ENCODE results near the gene GAB3. TPM values are rescaled to one million over a fixed set of nuclear protein-coding genes. Genes with fewer than 3 reads are reported as not detected.

The GAB3 gene, protein sequence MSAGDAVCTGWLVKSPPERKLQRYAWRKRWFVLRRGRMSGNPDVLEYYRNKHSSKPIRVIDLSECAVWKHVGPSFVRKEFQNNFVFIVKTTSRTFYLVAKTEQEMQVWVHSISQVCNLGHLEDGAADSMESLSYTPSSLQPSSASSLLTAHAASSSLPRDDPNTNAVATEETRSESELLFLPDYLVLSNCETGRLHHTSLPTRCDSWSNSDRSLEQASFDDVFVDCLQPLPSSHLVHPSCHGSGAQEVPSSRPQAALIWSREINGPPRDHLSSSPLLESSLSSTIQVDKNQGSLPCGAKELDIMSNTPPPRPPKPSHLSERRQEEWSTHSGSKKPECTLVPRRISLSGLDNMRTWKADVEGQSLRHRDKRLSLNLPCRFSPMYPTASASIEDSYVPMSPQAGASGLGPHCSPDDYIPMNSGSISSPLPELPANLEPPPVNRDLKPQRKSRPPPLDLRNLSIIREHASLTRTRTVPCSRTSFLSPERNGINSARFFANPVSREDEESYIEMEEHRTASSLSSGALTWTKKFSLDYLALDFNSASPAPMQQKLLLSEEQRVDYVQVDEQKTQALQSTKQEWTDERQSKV
- total RNA-seq (1 to 10 TPM; 2.0 to 5.5 (median 4.1) TPM), polyA plus RNA-seq (1 to 10 TPM in 1 of 3 donors, under 1 TPM in 2; 0.46 to 2.5 (median 0.60) TPM)

- Histone ChIP-seq H3K9me3 (no peaks in the 10 kb centered on the region), H3K36me3 (no peaks in the 10 kb centered on the region), H3K27ac (peak within 1 kb of the TSS; percentile 63 to 76 (median 72)), H3K4me3 (peak within 1 kb of the TSS; percentile 27 to 57 (median 53)), H3K4me1 (peaks cover 0 to 14% (median 0%) of the 10 kb centered on the region in 4 donors), H3K27me3 (no peaks in the 10 kb centered on the region)
- 1% methylated on average over 98 of the region's 98 CpGs for WGBS, 2 donors
- no peak for DNase-seq
- intact Hi-C loops (cut with DNase I): no loop called here
- TF ChIP-seq POLR2AphosphoS5 (IDR thresholded peaks at IDR 0.05) (peak in 1 of 4 donors; percentile 21), POLR2A (IDR thresholded peaks at IDR 0.05) (no peak)
Measured at GRCh38 chrX:154750301-154751202, at the start of gene GAB3. Gene GAB3 (minus strand): TSS chrX:154751077. CDS start chrX:154751025, 52 bp downstream.

GRCh38 chrX:154799556-154800348 lies 48.9 kb upstream of the GAB3 start:
- Histone ChIP-seq H3K27ac (peak overlapping the region; percentile 17 to 67 (median 44)), H3K36me3 (no peaks in the 10 kb centered on the region), H3K4me3 (no peak overlapping the region), H3K27me3 (no peaks in the 10 kb centered on the region), H3K9me3 (no peaks in the 10 kb centered on the region), H3K4me1 (peaks cover 0 to 31% (median 14%) of the 10 kb centered on the region in 4 donors)
- no peak for DNase-seq
- intact Hi-C loops (cut with DNase I): loop anchor here (2.0 to 5.0 kb wide), 2 partner anchors 37 to 73 kb away; partner anchors contain the start of gene DKC1
- WGBS, 2 donors: 14 to 34% methylated on average over 9 of the region's 9 CpGs
- TF ChIP-seq POLR2A (IDR thresholded peaks at IDR 0.05): no peak

- no peaks in the 10 kb centered on the region for H3K36me3 ChIP-seq
- no peak overlapping the region for H3K4me3 ChIP-seq
- no peak for TF ChIP-seq EP300 (IDR thresholded peaks at IDR 0.05)
- no peak for TF ChIP-seq POLR2AphosphoS5 (IDR thresholded peaks at IDR 0.05)
- 78 to 89% methylated on average over 6 of the region's 6 CpGs for WGBS, 2 donors
- intact Hi-C loops (cut with DNase I): no loop called here
- no peaks in the 10 kb centered on the region for H3K27me3 ChIP-seq
- H3K27ac ChIP-seq: no peak overlapping the region
- no peak for DNase-seq
- peaks cover 0 to 23% (median 12%) of the 10 kb centered on the region in 4 donors for H3K4me1 ChIP-seq
- H3K9me3 ChIP-seq: no peaks in the 10 kb centered on the region
Measured at GRCh38 chrX:154797006-154797405, 46.1 kb upstream of the GAB3 start.

DNA sequence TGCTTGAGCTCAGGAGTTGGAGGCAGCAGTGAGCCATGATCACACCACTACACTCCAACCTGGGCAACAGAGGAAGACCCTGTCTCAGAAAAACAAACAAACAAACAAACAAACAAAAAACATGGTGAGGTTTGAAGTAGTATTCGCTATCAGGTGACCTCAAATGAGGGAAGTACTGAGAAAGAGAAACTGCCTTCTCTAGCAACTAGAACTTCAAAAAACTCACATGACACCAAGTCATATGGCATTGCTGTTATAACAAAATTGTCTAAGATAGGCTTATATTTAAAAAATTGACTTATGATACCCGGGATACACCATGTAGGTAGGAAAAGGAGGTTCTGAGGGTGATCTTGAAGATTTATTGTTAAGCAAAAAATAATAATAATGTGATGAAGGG lies 44.1 kb upstream of the GAB3 start:
- Histone ChIP-seq H3K27ac (no peak overlapping the region), H3K27me3 (no peaks in the 10 kb centered on the region)

DNA sequence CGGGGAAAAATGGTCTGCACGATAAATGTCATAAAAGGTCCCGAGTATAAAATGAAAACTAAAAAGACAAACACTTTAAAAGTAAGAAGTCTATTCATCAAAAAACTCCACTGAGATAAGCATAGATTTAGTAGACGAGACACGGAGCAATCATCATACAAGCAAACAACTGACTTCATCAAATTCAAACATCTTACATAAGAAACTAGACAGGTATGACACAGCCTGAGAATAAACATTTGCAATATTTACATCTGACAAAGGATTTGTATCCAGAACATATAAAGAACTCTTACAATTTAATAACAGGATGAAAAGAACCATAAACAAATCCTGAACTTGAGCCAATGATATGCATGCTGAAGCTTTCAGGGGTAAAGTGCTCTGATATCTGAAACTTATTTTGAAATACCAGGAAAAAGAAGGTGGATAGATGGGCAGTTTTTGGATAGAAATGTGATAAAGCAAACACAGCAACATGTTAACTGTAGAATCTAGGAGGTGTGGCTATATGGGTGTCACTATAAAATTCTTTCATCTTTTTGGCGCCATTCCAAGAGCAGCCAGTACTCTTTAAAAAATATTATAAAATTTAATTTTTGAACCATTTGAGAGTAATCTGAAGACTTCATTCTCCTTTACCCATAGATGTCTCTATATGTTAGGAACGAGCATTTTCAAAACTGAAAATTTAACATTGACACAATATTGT lies 42.4 kb upstream of the GAB3 start:
- H3K4me1 ChIP-seq: peaks cover 0 to 7% (median 0%) of the 10 kb centered on the region in 4 donors
- H3K9me3 ChIP-seq: no peaks in the 10 kb centered on the region
- TF ChIP-seq POLR2AphosphoS5 (IDR thresholded peaks at IDR 0.05) (no peak), POLR2A (IDR thresholded peaks at IDR 0.05) (no peak), EP300 (IDR thresholded peaks at IDR 0.05) (no peak)
- TF ChIP-seq, protein P1, sequence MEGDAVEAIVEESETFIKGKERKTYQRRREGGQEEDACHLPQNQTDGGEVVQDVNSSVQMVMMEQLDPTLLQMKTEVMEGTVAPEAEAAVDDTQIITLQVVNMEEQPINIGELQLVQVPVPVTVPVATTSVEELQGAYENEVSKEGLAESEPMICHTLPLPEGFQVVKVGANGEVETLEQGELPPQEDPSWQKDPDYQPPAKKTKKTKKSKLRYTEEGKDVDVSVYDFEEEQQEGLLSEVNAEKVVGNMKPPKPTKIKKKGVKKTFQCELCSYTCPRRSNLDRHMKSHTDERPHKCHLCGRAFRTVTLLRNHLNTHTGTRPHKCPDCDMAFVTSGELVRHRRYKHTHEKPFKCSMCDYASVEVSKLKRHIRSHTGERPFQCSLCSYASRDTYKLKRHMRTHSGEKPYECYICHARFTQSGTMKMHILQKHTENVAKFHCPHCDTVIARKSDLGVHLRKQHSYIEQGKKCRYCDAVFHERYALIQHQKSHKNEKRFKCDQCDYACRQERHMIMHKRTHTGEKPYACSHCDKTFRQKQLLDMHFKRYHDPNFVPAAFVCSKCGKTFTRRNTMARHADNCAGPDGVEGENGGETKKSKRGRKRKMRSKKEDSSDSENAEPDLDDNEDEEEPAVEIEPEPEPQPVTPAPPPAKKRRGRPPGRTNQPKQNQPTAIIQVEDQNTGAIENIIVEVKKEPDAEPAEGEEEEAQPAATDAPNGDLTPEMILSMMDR (IDR thresholded peaks at IDR 0.05): no peak
- no peak for DNase-seq
- no peak overlapping the region for H3K4me3 ChIP-seq
- intact Hi-C loops (cut with DNase I): no loop called here
- no peaks in the 10 kb centered on the region for H3K27me3 ChIP-seq
- no peak overlapping the region for H3K27ac ChIP-seq
- no peaks in the 10 kb centered on the region for H3K36me3 ChIP-seq
- WGBS, 2 donors: 26 to 77% methylated on average over 7 of the region's 7 CpGs

More for the DNA sequence above, 44.1 kb upstream of the GAB3 start:
- WGBS, 2 donors: 81 to 83% methylated on average over 2 of the region's 2 CpGs
- no peak for TF ChIP-seq POLR2A (IDR thresholded peaks at IDR 0.05)
- TF ChIP-seq POLR2AphosphoS5 (IDR thresholded peaks at IDR 0.05): no peak
- no peak for TF ChIP-seq EP300 (IDR thresholded peaks at IDR 0.05)
- TF ChIP-seq, protein P1 (IDR thresholded peaks at IDR 0.05): no peak
- Histone ChIP-seq H3K4me1 (peaks cover 0 to 18% (median 7%) of the 10 kb centered on the region in 4 donors), H3K36me3 (no peaks in the 10 kb centered on the region), H3K9me3 (no peaks in the 10 kb centered on the region), H3K4me3 (no peak overlapping the region)
- intact Hi-C loops (cut with DNase I): no loop called here
- no peak for DNase-seq

Data from sigmoid colon (tissue), 7 donors.